GM12892 (cell line): ENCODE data around the gene TTC31.

Source experiments
- POLR2A ChIP-seq: IDR thresholded peaks from 2 replicates; pipeline ENCODE4 v1.6.1; 2011; ENCODE audit warnings: low read depth, low read length, control low read depth
- POLR2AphosphoS5 ChIP-seq: IDR thresholded peaks from 2 replicates; pipeline ENCODE4 v1.6.1; 2011; ENCODE audit warnings: low read depth, low read length, control low read depth
- TAF1 ChIP-seq: IDR thresholded peaks from 2 replicates; pipeline ENCODE4 v1.6.1; 2011; ENCODE audit warnings: low read depth, mild to moderate bottlenecking, control low read depth, low read length, borderline replicate concordance

DNA sequence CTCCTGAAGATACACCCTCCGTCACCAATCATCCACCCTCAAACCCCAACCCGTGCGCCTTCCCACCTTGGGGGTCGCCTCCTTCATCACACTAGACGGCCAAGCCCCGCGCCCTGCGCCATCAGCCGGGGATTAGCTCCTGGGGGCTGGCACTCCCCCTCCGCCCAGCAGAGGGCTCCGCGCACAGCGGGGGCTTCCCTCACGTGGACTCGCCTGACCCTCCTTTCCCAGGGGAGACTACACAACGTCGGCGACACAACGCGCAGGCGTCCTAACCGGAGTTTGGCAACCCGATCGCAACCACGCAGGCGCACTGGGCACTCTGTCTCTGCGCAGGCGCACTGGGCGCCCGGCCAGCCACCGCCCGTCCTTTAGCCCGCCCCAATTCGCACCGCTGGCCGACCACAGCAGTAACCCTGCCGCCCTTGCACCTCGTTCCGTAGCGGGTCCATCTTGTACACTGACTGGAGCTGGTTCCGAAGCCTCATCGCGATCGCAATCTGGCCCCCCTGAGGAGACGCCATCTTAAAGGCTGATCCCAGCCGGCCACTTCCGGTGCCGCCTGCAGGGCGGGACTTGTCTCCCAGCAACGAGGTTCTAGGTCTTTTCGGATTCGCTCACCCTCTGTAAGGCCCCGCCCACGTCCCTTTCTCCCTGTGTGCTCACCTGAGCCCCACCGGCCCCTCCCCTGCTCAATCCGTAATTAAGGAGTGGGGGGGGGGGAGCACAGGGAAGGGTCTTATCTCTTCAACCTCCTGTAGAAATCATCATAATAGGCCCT lies 24.5 kb downstream of the TTC31 start, which contains the start of gene PCGF1:
- TF ChIP-seq POLR2AphosphoS5 (peak; percentile 85), POLR2A (peak; percentile 87), TAF1 (peak; percentile 83)
